Left renal pelvis (tissue), 4 donors: Measurements from ENCODE around the gene SCAF8. TPM values are rescaled to one million over a fixed set of nuclear protein-coding genes. Genes with fewer than 3 reads are reported as not detected.

Experiments used
- DNase-seq, 4 donors: peaks; one replicate each; pipeline ENCODE4 v3.0.0-alpha.2; 2013; ENCODE audit warnings: low read depth in 4 of 4, low spot score in 3 of 4
- polyA plus RNA-seq, 4 donors: library from polyadenylated mRNA; unstranded; fragments of 120-200 nt; gene quantifications; one replicate each; pipeline ENCODE4 v1.2.1, GENCODE V29; 2013; ENCODE audit not compliant: insufficient read length in 4 of 4

Gene SCAF8
- polyA plus RNA-seq, 4 donors = 53.3 to 66.7 (median 58.8) TPM

- DNase-seq = no peak
Observed at GRCh38 chr6:154824076-154824475, 90.9 kb downstream of the SCAF8 start.

GRCh38 chr6:154829970-154830369 lies 96.8 kb downstream of the SCAF8 start:
- DNase-seq = no peak

- DNase-seq = no peak
Observed at GRCh38 chr6:154830771-154831170, 97.6 kb downstream of the SCAF8 start.

- DNase-seq = no peak
Observed at GRCh38 chr6:154835307-154835706, 102.1 kb downstream of the SCAF8 start.

GRCh38 chr6:154839546-154839945 lies 106.3 kb downstream of the SCAF8 start:
- no peak for DNase-seq

GRCh38 chr6:154840363-154840762 lies 107.1 kb downstream of the SCAF8 start:
- DNase-seq = no peak

- no peak for DNase-seq
Observed at GRCh38 chr6:154841109-154841508, 107.9 kb downstream of the SCAF8 start.

- no peak for DNase-seq
Observed at GRCh38 chr6:154842833-154843232, 109.6 kb downstream of the SCAF8 start.

GRCh38 chr6:154847318-154847717 lies 114.1 kb downstream of the SCAF8 start:
- DNase-seq = no peak

- DNase-seq = no peak
Observed at GRCh38 chr6:154848580-154848979, 115.4 kb downstream of the SCAF8 start.

GRCh38 chr6:154849475-154849874 lies 116.3 kb downstream of the SCAF8 start:
- DNase-seq = no peak

- no peak for DNase-seq
Observed at GRCh38 chr6:154852687-154853086, 119.5 kb downstream of the SCAF8 start.

GRCh38 chr6:154857529-154857928 lies 124.3 kb downstream of the SCAF8 start:
- DNase-seq = no peak

GRCh38 chr6:154861825-154862224 lies 128.6 kb downstream of the SCAF8 start:
- no peak for DNase-seq

- DNase-seq = no peak
Observed at GRCh38 chr6:154862536-154862935, 129.3 kb downstream of the SCAF8 start.

- DNase-seq = no peak
Observed at GRCh38 chr6:154864066-154864430, 130.8 kb downstream of the SCAF8 start.

- DNase-seq = no peak
Observed at GRCh38 chr6:154865291-154865690, 132.1 kb downstream of the SCAF8 start.

GRCh38 chr6:154868143-154868594 lies 135.0 kb downstream of the SCAF8 start:
- no peak for DNase-seq

GRCh38 chr6:154872542-154873114 lies 139.4 kb downstream of the SCAF8 start:
- no peak for DNase-seq

- DNase-seq = no peak
Observed at GRCh38 chr6:154873546-154873945, 140.3 kb downstream of the SCAF8 start.

- no peak for DNase-seq
Observed at GRCh38 chr6:154874773-154875592, 141.8 kb downstream of the SCAF8 start.
